GDM1 (cell line): ENCODE data around the gene PADI6.

Source experiments
- DNase-seq: peaks from one replicate; lab custom pipeline; 2025; lab: John Stamatoyannopoulos, UW

PADI6 gene

DNA sequence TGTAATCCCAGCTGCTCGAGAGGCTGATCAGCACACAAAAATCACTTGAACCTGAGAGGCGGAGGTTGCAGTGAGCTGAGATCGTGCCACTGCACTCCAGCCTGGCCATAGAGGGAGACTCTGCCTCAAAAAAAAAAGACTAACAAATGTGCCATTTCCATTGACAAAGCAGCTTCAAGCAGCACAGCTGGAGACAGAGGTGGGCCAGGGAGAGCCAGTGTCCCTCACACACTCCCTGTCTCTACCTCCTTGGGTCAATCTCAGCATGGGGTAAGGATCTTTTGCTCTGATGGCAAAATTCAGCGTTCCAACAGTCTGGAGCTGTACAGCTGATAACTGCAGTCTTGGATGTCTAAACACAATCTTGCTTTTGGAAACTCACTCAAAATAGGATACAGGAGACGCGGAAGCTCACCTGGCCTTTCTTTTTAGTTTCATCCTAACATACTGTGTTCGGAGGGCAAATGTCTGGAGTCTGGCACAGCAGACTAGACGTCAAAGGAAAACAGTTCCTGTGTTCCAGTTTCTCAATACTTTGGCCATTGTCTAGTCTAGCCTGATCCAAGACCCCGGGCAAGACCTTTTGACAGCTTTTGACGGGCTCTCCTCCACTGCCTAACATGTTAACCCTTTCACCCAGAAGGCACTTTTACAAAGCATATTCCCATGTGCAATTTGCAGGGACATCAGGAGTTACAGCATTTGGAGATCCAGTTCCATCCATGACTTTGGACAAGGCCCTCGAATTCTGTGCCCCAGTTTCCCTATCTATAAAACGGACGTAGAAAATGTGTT lies 64.6 kb downstream of the PADI6 start:
- DNase-seq, result no peak

GRCh38 chr1:17437260-17437579 lies 65.2 kb downstream of the PADI6 start:
- no peak for DNase-seq

DNA sequence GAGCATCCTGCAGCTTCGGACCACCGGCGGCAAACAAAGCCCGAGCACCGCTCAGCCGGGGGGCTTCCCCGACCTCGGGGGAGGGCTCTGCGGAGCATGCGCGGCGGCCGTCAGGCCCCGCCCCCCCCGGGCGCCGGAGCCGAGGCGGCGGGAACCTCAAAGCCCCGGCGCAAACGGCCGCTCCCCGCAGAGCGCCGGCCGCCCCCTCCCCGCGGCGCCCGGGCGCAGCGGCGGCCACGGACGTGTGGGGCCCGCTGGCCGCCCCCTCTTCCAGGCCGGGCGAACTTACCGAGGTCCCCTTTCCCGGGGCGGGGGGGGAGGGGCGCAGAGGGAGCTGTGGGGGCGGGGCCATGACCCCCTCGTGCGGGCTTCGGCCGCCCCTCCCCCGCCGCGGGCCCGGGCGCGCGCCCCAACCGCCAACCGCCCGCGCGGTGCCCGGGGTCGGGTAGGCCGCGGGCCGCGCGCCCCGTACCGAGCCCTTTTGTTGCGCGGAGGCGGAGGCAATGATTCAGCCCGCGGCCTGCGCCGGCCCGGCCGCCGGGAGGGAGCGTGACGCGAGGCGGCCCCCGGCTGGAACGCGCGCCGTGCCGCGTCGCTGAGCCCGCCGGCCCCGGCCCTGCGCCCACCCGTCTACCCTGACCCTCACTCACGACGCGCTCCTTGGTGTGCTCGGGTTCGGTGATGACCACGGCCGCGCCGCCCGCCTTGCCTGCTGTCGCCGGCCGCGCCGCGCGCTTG lies 65.8 kb downstream of the PADI6 start:
- peak; percentile 26 for DNase-seq

GRCh38 chr1:17438318-17439249 lies 66.6 kb downstream of the PADI6 start:
- peak; percentile 75 for DNase-seq

- peak; percentile 67 for DNase-seq
Observed at GRCh38 chr1:17439250-17440073, 67.5 kb downstream of the PADI6 start, which contains the start of gene RCC2. Gene RCC2 (minus strand): TSS chr1:17439677. CDS start chr1:17438514, 1,163 bp downstream.

GRCh38 chr1:17440074-17440826 lies 68.3 kb downstream of the PADI6 start:
- DNase-seq, result no peak

GRCh38 chr1:17440827-17441168 lies 68.8 kb downstream of the PADI6 start:
- no peak for DNase-seq

DNA sequence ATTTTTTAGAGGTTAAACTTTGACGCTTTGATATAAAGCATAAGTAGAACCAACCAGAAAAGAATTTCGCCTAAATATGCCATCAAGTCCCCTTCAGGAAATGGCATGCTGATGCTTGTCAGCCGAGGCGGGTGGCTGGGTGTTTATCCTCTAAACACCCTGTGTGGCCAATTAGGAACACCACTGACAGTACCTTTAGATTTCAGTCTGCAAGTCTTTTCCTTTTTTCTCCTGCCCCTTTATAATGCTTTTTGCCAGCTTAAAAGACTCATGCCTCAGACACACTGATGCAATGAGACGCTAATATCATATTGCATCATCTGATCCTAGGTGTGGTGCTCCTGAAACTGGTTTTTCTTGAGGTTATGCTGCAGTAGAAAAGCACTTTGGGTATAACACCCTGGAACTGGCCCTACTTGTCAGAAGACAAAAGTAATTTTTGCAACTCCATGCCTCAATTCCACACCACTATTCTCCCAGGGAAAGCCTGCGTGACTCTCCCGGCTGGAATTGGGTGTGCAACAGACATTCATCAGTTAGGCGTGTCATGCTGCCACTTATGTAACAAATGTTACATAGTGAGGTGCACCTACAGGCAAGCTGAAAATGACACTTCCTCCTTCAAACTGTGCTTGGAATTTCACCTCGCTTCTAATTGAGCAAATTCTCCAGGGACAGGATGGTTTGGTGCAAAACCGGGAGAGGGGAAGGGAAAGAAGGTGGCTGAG lies 69.4 kb downstream of the PADI6 start:
- DNase-seq, result no peak

GRCh38 chr1:17441993-17442357 lies 70.0 kb downstream of the PADI6 start:
- no peak for DNase-seq

DNA sequence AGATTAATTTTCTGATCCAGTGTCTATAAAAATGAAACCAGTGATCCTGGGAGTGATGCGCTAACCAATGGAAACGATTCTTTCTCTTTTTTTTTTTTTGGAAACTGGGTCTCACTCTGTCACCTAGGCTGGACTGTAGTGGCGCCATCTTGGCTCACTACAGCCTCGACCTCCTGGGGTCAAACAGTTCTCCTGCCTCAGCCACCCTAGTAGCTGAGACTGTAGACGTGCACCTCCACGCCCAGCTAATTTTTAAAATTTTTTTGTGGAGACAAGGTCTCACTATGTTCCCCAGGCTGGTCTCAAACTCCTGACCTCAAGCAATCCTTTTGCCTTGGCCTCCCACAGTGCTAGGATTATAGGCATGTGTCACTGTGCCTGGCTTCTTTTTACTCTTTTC lies 70.8 kb downstream of the PADI6 start:
- no peak for DNase-seq

DNA sequence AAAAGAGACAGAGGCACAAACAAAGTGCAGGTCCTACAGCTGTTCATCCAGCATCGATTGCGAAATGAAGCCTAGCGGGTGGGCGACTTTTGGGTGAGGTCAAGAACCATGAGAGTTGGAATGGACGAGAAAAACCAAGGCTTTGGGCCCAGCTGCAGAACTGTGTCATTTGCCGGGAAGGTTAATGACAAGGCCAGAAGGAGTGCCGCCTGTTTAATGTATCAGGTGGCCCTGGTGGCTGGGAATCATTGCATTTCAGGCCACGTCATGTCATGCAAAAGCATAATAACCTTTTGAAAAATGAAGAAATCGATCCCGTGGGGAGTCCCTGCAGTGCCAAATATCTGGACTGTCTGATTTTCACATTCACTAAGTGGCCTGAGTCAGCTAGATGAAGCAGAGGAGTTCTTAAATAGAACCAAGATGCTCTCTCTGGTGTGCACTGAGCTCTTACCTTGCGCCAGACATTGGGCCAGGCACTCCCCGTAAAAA lies 75.6 kb downstream of the PADI6 start:
- no peak for DNase-seq
